B cell (primary cell): ENCODE measurements around the gene LMNTD2. TPM values are rescaled to one million over a fixed set of nuclear protein-coding genes. Genes with fewer than 3 reads are reported as not detected.

Source experiments
- ATAC-seq: fragments of 200-7000 bp; cut with Tn5 transposase; one replicate; pipeline ENCODE4 v1.10.0; 2021; ENCODE audit warnings: low read depth, mild to moderate bottlenecking, moderate number of reproducible peaks, moderate library complexity
- CTCF ChIA-PET: fragments of 350-600 bp; sonication (Branson Sonifier 250); formaldehyde crosslinking; loops from one replicate; lab custom pipeline; 2021; ENCODE audit warnings: antibody characterized with exemption, inconsistent platforms; lab: Charles Lee
- POLR2A ChIA-PET: fragments of 350-600 bp; sonication (Branson Sonifier 250); formaldehyde crosslinking; loops from one replicate; lab custom pipeline; 2021; ENCODE audit warnings: antibody characterized with exemption; lab: Charles Lee
- DNase-seq: peaks from one replicate; pipeline ENCODE4 v3.0.0; 2013
- H2AFZ ChIP-seq: 2 replicates; pipeline ENCODE4 v1.6.1; 2012; ENCODE audit warnings: mild to moderate bottlenecking, low read depth, low read length; ENCODE audit not compliant: insufficient read depth, poor library complexity, severe bottlenecking
- H3K27ac ChIP-seq, 2 donors: 1 replicate in 1 of 2; 2 replicates in 1 of 2; pipeline ENCODE4 v1.5.1; 2012 to 2013; ENCODE audit warnings: low read length in 2 of 2, mild to moderate bottlenecking in 2 of 2, moderate library complexity in 1 of 2
- H3K27me3 ChIP-seq, 4 experiments: fragments of 200-600 bp in 1 of 4; sonication (generic) in 1 of 4; replicated peaks in 1 of 4; 1 replicate in 2 of 4; 2 replicates in 2 of 4; pipeline versions ENCODE4 v1.6.1 to v1.7.0; 2013 to 2016; ENCODE audit warnings: low read length in 3 of 4, mild to moderate bottlenecking in 2 of 4, mixed read lengths in 1 of 4, moderate library complexity in 1 of 4; ENCODE audit not compliant: insufficient read depth in 4 of 4, control insufficient read depth in 3 of 4; ENCODE audit errors: control extremely low read depth in 1 of 4
- H3K36me3 ChIP-seq, 2 experiments: replicated peaks in 1 of 2; 1 replicate in 1 of 2; 2 replicates in 1 of 2; pipeline versions ENCODE4 v1.6.1 to v1.7.1; 2013; ENCODE audit warnings: low read length in 1 of 2; ENCODE audit not compliant: insufficient read depth in 2 of 2, control insufficient read depth in 1 of 2; ENCODE audit errors: control extremely low read depth in 1 of 2, extremely low read depth in 1 of 2
- H3K4me1 ChIP-seq, 2 donors: fragments of 200-600 bp in 1 of 2; sonication (generic) in 1 of 2; 1 replicate in 1 of 2; 2 replicates in 1 of 2; pipeline versions ENCODE4 v1.5.1 to v1.6.1; 2013 to 2017; ENCODE audit warnings: low read length in 2 of 2; ENCODE audit not compliant: control insufficient read depth in 2 of 2, insufficient read depth in 2 of 2
- H3K4me2 ChIP-seq: replicated peaks from 2 replicates; pipeline ENCODE3; 2012; ENCODE audit warnings: mild to moderate bottlenecking, low read depth, low read length; ENCODE audit not compliant: poor library complexity, severe bottlenecking
- H3K4me3 ChIP-seq, 5 experiments: fragments of 200-600 bp in 1 of 5; sonication (generic) in 1 of 5; 1 replicate in 3 of 5; 2 replicates in 2 of 5; pipeline versions ENCODE4 v1.5.1 to v1.7.0; 2011 to 2016; ENCODE audit warnings: low read length in 4 of 5, mild to moderate bottlenecking in 4 of 5, low read depth in 2 of 5, control low read depth in 1 of 5, moderate library complexity in 1 of 5; ENCODE audit not compliant: insufficient read depth in 1 of 5; ENCODE audit errors: control extremely low read depth in 1 of 5, extremely low read depth in 1 of 5
- H3K79me2 ChIP-seq: fragments of 200-600 bp; sonication (generic); one replicate; pipeline ENCODE4 v1.6.0; 2016; ENCODE audit warnings: low read length; ENCODE audit not compliant: control insufficient read depth, insufficient read depth
- H3K9ac ChIP-seq: fragments of 200-600 bp; sonication (generic); 2 replicates; pipeline ENCODE4 v1.6.1; 2017; ENCODE audit warnings: mild to moderate bottlenecking, low read length, moderate library complexity
- H3K9me3 ChIP-seq, 3 donors: one replicate each; pipeline versions ENCODE4 v1.6.1 to v1.7.1; 2013; ENCODE audit warnings: low read length in 2 of 3; ENCODE audit not compliant: control insufficient read depth in 2 of 3, insufficient read depth in 1 of 3; ENCODE audit errors: control extremely low read depth in 1 of 3
- H4K20me1 ChIP-seq: 2 replicates; pipeline ENCODE4 v1.6.0; 2012; ENCODE audit warnings: mild to moderate bottlenecking, low read length; ENCODE audit not compliant: insufficient read depth, control insufficient read depth, poor library complexity, severe bottlenecking
- H3K27ac Mint-ChIP-seq: one replicate; pipeline ENCODE4 v1.8.0; 2021; ENCODE audit warnings: mixed read lengths
- H3K27me3 Mint-ChIP-seq: one replicate; pipeline ENCODE4 v1.8.0; 2021; ENCODE audit warnings: mixed read lengths
- H3K4me1 Mint-ChIP-seq: one replicate; pipeline ENCODE4 v1.8.0; 2021; ENCODE audit warnings: mixed read lengths
- H3K4me3 Mint-ChIP-seq: one replicate; pipeline ENCODE4 v1.8.0; 2021; ENCODE audit warnings: mixed read lengths
- H3K9me3 Mint-ChIP-seq: one replicate; pipeline ENCODE4 v1.8.0; 2022; ENCODE audit warnings: mixed read lengths; ENCODE audit not compliant: insufficient read depth
- EZH2 ChIP-seq: IDR thresholded peaks from 2 replicates; pipeline ENCODE4 v1.6.1; 2012; ENCODE audit warnings: borderline replicate concordance, low read depth, mild to moderate bottlenecking, moderate library complexity, low read length; ENCODE audit not compliant: insufficient read depth, poor library complexity, severe bottlenecking
- WGBS: methylation state at CpG from one replicate; pipeline ENCODE4 v1.1.5; 2013; ENCODE audit warnings: missing lambda C conversion rate; ENCODE audit not compliant: insufficient coverage; 5-methylcytosine and 5-hydroxymethylcytosine counted together
- intact Hi-C: fragments of 100-400 bp; cut with micrococcal nuclease; formaldehyde crosslinking; loops from one replicate; pipeline ENCODE4 v1.10.0; 2022
- polyA plus RNA-seq: library from polyadenylated mRNA; depleted of rRNA; stranded (reverse); fragments of >200 nt; gene quantifications from 2 replicates; pipeline ENCODE4 v1.2.3, GENCODE V29; 2012
- total RNA-seq, 2 donors: library from RNA; stranded (reverse); fragments of 120-200 nt in 1 of 2; gene quantifications; 1 replicate in 1 of 2; 2 replicates in 1 of 2; pipeline versions ENCODE4 v1.2.3 to v1.2.4, GENCODE V29; 2013 to 2022
- TF ChIP-seq, protein P1 (sequence below): fragments of 200-600 bp; IDR thresholded peaks from one replicate; pipeline ENCODE4 v1.8.0; 2022; ENCODE audit warnings: antibody characterized with exemption, mild to moderate bottlenecking

The LMNTD2 gene
- total and polyA plus RNA-seq, 2 donors (not counting 1 experiment from before 2014, with no cell fraction given) = 21.4 to 29.6 TPM

DNA sequence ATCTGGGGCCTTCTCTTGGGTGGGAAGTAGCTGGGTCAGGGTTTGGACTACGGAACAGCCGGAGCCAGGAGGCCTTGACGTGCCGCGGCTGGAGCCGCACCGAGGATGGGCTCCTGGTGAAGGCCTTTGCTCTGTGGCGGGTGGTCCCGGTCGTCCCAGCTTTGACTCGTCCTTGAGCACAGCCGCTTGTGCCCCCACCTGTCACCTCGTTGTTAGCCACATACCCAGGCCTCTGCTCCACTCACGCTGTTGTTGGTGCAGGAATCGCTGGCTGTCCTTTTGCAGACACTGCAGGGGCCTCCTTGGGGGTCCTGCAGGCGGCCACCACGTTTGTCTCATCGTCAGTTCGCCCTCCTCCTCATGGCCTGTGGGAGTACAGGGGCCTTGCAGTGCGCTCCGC lies 32.8 kb upstream of the LMNTD2 start:
- Mint-ChIP-seq H3K27ac (no peak overlapping the region), H3K27me3 (no peaks in the 10 kb centered on the region), H3K4me1 (no peaks in the 10 kb centered on the region), H3K4me3 (no peak overlapping the region), H3K9me3 (no peaks in the 10 kb centered on the region)
- intact Hi-C loops = no loop called here
- 98% methylated on average over 21 of the region's 21 CpGs for WGBS
- no peak overlapping the region for H3K9ac ChIP-seq
- ChIA-PET POLR2A (no interaction called here), CTCF (no interaction called here)
- H3K36me3 ChIP-seq = peaks cover 0 to 85% of the 10 kb centered on the region in 2 experiments
- ATAC-seq (no peak), DNase-seq (no peak)
- TF ChIP-seq EZH2 = no peak
- TF ChIP-seq, protein P1, sequence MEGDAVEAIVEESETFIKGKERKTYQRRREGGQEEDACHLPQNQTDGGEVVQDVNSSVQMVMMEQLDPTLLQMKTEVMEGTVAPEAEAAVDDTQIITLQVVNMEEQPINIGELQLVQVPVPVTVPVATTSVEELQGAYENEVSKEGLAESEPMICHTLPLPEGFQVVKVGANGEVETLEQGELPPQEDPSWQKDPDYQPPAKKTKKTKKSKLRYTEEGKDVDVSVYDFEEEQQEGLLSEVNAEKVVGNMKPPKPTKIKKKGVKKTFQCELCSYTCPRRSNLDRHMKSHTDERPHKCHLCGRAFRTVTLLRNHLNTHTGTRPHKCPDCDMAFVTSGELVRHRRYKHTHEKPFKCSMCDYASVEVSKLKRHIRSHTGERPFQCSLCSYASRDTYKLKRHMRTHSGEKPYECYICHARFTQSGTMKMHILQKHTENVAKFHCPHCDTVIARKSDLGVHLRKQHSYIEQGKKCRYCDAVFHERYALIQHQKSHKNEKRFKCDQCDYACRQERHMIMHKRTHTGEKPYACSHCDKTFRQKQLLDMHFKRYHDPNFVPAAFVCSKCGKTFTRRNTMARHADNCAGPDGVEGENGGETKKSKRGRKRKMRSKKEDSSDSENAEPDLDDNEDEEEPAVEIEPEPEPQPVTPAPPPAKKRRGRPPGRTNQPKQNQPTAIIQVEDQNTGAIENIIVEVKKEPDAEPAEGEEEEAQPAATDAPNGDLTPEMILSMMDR = no peak
- H3K9me3 ChIP-seq = no peaks in the 10 kb centered on the region
- no peaks in the 10 kb centered on the region for H3K27me3 ChIP-seq
- peaks cover 41% of the 10 kb centered on the region for H3K79me2 ChIP-seq
- peaks cover 66% of the 10 kb centered on the region for H4K20me1 ChIP-seq
- H2AFZ ChIP-seq = no peak overlapping the region
- no peaks in the 10 kb centered on the region for H3K4me1 ChIP-seq
- H3K4me3 ChIP-seq = no peak overlapping the region
- H3K27ac ChIP-seq = no peak overlapping the region
- no peak overlapping the region for H3K4me2 ChIP-seq

GRCh38 chr11:592918-593317 lies 32.4 kb upstream of the LMNTD2 start:
- ATAC-seq (no peak), DNase-seq (no peak)
- Histone ChIP-seq H3K4me2 (no peak overlapping the region), H3K27ac (no peak overlapping the region), H3K79me2 (peaks cover 42% of the 10 kb centered on the region), H3K9me3 (no peaks in the 10 kb centered on the region), H3K27me3 (no peaks in the 10 kb centered on the region), H3K4me1 (no peaks in the 10 kb centered on the region), H2AFZ (no peak overlapping the region), H4K20me1 (peaks cover 66% of the 10 kb centered on the region), H3K36me3 (peaks cover 0 to 84% of the 10 kb centered on the region in 2 experiments), H3K4me3 (no peak overlapping the region), H3K9ac (no peak overlapping the region)
- intact Hi-C loops = no loop called here
- Mint-ChIP-seq H3K4me1 (no peaks in the 10 kb centered on the region), H3K9me3 (no peaks in the 10 kb centered on the region), H3K4me3 (no peak overlapping the region), H3K27me3 (no peaks in the 10 kb centered on the region), H3K27ac (no peak overlapping the region)
- POLR2A ChIA-PET = no interaction called here
- TF ChIP-seq, protein P1 = no peak
- no peak for TF ChIP-seq EZH2
- CTCF ChIA-PET = no interaction called here
- WGBS = 88% methylated on average over 7 of the region's 10 CpGs
